Endodermal cell (in vitro differentiated cells): ENCODE results near the gene BRF1. TPM values are rescaled to one million over a fixed set of nuclear protein-coding genes. Genes with fewer than 3 reads are reported as not detected.

Source experiments
- DNase-seq: peaks from one replicate; pipeline ENCODE4 v3.0.0-alpha.2; 2017
- H3K27ac ChIP-seq: 2 replicates; pipeline ENCODE4 v1.5.1; 2013; ENCODE audit warnings: mild to moderate bottlenecking, low read depth, low read length, moderate library complexity
- H3K27me3 ChIP-seq: 2 replicates; pipeline ENCODE4 v1.6.1; 2013; ENCODE audit warnings: mild to moderate bottlenecking, low read length, moderate library complexity; ENCODE audit not compliant: insufficient read depth, control insufficient read depth, poor library complexity, severe bottlenecking
- H3K36me3 ChIP-seq: 2 replicates; pipeline ENCODE4 v1.7.0; 2013; ENCODE audit warnings: mild to moderate bottlenecking, low read length, moderate library complexity; ENCODE audit not compliant: control insufficient read depth, insufficient read depth
- H3K4me1 ChIP-seq: one replicate; pipeline ENCODE4 v1.7.0; 2013; ENCODE audit warnings: low read length; ENCODE audit not compliant: control insufficient read depth, insufficient read depth
- H3K4me3 ChIP-seq: 2 replicates; pipeline ENCODE4 v1.5.1; 2013; ENCODE audit warnings: mild to moderate bottlenecking, low read length, moderate library complexity
- H3K9ac ChIP-seq: 2 replicates; pipeline ENCODE4 v1.6.1; 2013; ENCODE audit warnings: mild to moderate bottlenecking, low read length, moderate library complexity; ENCODE audit not compliant: poor library complexity, severe bottlenecking; ENCODE audit errors: extremely low read depth
- H3K9me3 ChIP-seq: 2 replicates; pipeline ENCODE4 v1.6.1; 2013; ENCODE audit warnings: mild to moderate bottlenecking, low read length, moderate library complexity; ENCODE audit not compliant: control insufficient read depth
- H3K27ac Mint-ChIP-seq: 2 replicates; pipeline ENCODE4 v1.8.0; 2020; ENCODE audit warnings: mixed read lengths
- H3K27me3 Mint-ChIP-seq: 2 replicates; pipeline ENCODE4 v1.8.0; 2021; ENCODE audit warnings: mild to moderate bottlenecking, mixed read lengths; ENCODE audit not compliant: insufficient read depth
- H3K36me3 Mint-ChIP-seq: 2 replicates; pipeline ENCODE4 v1.8.0; 2020; ENCODE audit warnings: low read depth, mixed read lengths
- H3K4me1 Mint-ChIP-seq: 2 replicates; pipeline ENCODE4 v1.8.0; 2020; ENCODE audit warnings: mixed read lengths
- H3K4me3 Mint-ChIP-seq: 2 replicates; pipeline ENCODE4 v1.8.0; 2020; ENCODE audit warnings: mild to moderate bottlenecking, moderate library complexity, mixed read lengths
- H3K9me3 Mint-ChIP-seq: 2 replicates; pipeline ENCODE4 v1.8.0; 2020; ENCODE audit warnings: mild to moderate bottlenecking, mixed read lengths
- WGBS, 2 experiments: methylation state at CpG; one replicate each; pipeline versions ENCODE4 v1.1.5 to v1.1.7; 2013; ENCODE audit warnings: missing lambda C conversion rate in 2 of 2, mixed read lengths in 1 of 2; ENCODE audit not compliant: insufficient coverage in 1 of 2, insufficient read length in 1 of 2; 5-methylcytosine and 5-hydroxymethylcytosine counted together
- total RNA-seq, 2 donors: library from RNA; stranded (reverse); fragmentation: NEBNext Ultra II Directional in 1 of 2; extraction: Animal tissue kit (Norgen Biotek cat#: 25700) in 1 of 2; gene quantifications; 2 replicates in 1 of 2; 3 replicates in 1 of 2; pipeline ENCODE4 v1.2.1, GENCODE V29; 2021
- TF ChIP-seq, protein P1 (sequence below): fragments of 200-600 bp; sonication (generic); conservative IDR thresholded peaks from 2 replicates; pipeline ENCODE4 v1.5.0; 2021; ENCODE audit warnings: antibody characterized with exemption, mild to moderate bottlenecking

The BRF1 gene
- total RNA-seq, 2 donors from 2014 or later, result 37.0 to 44.5 TPM

DNA sequence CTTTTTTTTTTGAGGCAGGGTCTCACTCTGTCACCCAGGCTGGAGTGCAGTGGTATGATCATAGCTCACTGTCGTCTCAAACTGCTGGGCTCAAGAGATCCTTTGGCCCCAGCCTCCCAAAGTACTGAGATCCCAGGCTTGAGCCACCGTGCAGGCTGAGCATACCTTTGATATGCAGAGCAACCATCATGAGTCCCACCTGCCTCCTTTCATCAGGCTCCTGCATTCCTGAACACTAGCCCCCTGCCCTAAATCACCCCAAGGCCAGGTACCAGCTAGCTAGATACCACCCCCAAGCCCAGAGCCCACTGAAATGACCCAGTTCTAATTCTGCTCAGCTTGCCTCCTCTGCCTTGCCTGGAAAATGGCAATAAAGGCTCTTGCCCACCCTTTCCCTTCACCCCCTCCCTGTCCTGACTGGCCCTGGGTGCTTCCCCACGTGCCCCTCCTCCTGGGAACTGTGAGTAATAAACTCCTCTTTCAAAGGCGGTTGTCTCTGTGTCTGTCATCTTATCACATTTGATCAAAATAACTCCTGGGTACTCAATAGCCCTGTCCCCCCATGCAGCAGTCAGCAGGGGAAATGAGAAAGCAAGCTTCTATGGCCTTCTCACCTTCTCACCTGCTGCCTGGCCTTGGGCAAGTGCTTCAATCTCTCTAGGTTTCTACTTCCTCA, 6.4 kb upstream of the BRF1 start:
- no peak overlapping the region for H3K4me3 ChIP-seq
- 56 to 65% methylated on average over 3 to 4 of the region's 4 CpGs for WGBS, 2 experiments
- H3K4me3 Mint-ChIP-seq, result no peak overlapping the region
- H3K9me3 Mint-ChIP-seq, result no peaks in the 10 kb centered on the region
- no peaks in the 10 kb centered on the region for H3K4me1 Mint-ChIP-seq
- TF ChIP-seq, protein P1, sequence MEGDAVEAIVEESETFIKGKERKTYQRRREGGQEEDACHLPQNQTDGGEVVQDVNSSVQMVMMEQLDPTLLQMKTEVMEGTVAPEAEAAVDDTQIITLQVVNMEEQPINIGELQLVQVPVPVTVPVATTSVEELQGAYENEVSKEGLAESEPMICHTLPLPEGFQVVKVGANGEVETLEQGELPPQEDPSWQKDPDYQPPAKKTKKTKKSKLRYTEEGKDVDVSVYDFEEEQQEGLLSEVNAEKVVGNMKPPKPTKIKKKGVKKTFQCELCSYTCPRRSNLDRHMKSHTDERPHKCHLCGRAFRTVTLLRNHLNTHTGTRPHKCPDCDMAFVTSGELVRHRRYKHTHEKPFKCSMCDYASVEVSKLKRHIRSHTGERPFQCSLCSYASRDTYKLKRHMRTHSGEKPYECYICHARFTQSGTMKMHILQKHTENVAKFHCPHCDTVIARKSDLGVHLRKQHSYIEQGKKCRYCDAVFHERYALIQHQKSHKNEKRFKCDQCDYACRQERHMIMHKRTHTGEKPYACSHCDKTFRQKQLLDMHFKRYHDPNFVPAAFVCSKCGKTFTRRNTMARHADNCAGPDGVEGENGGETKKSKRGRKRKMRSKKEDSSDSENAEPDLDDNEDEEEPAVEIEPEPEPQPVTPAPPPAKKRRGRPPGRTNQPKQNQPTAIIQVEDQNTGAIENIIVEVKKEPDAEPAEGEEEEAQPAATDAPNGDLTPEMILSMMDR, result no peak
- no peaks in the 10 kb centered on the region for H3K9me3 ChIP-seq
- no peaks in the 10 kb centered on the region for H3K36me3 ChIP-seq
- H3K27ac Mint-ChIP-seq, result no peak overlapping the region
- no peaks in the 10 kb centered on the region for H3K36me3 Mint-ChIP-seq
- no peaks in the 10 kb centered on the region for H3K27me3 ChIP-seq
- no peak overlapping the region for H3K27ac ChIP-seq
- H3K27me3 Mint-ChIP-seq, result peaks cover 11% of the 10 kb centered on the region
- no peak for DNase-seq
- no peak overlapping the region for H3K9ac ChIP-seq
- H3K4me1 ChIP-seq, result no peaks in the 10 kb centered on the region

- TF ChIP-seq, protein P1, result no peak
- Histone ChIP-seq H3K9ac (no peak overlapping the region), H3K36me3 (no peaks in the 10 kb centered on the region), H3K27ac (no peak overlapping the region), H3K4me1 (no peaks in the 10 kb centered on the region), H3K27me3 (no peaks in the 10 kb centered on the region), H3K9me3 (no peaks in the 10 kb centered on the region), H3K4me3 (no peak overlapping the region)
- Mint-ChIP-seq H3K4me3 (no peak overlapping the region), H3K4me1 (no peaks in the 10 kb centered on the region), H3K27me3 (peaks cover 11% of the 10 kb centered on the region), H3K27ac (no peak overlapping the region), H3K9me3 (no peaks in the 10 kb centered on the region), H3K36me3 (no peaks in the 10 kb centered on the region)
- 94% methylated on average over 6 to 9 of the region's 9 CpGs for WGBS, 2 experiments
- no peak for DNase-seq
Measured at GRCh38 chr14:105305791-105306190, 5.0 kb upstream of the BRF1 start.

GRCh38 chr14:105305345-105305744, 4.5 kb upstream of the BRF1 start:
- Histone ChIP-seq H3K27me3 (no peaks in the 10 kb centered on the region), H3K4me1 (no peaks in the 10 kb centered on the region), H3K27ac (no peak overlapping the region), H3K36me3 (no peaks in the 10 kb centered on the region), H3K9ac (no peak overlapping the region), H3K4me3 (no peak overlapping the region), H3K9me3 (no peaks in the 10 kb centered on the region)
- Mint-ChIP-seq H3K27me3 (peaks cover 11% of the 10 kb centered on the region), H3K9me3 (no peaks in the 10 kb centered on the region), H3K4me3 (no peak overlapping the region), H3K27ac (no peak overlapping the region), H3K4me1 (no peaks in the 10 kb centered on the region), H3K36me3 (no peaks in the 10 kb centered on the region)
- TF ChIP-seq, protein P1, result no peak
- DNase-seq, result no peak
- 90 to 91% methylated on average over 6 to 9 of the region's 9 CpGs for WGBS, 2 experiments
